AG10803 (cell line): Measurements from ENCODE around the gene SFXN3.

ENCODE experiments used
- DNase-seq: peaks from one replicate; pipeline ENCODE4 v3.0.0; 2010; ENCODE audit warnings: low read depth
- H3K4me3 ChIP-seq: 2 replicates; pipeline ENCODE4 v1.5.1; 2011; ENCODE audit warnings: mild to moderate bottlenecking, low read length, control low read depth
- CTCF ChIP-seq: conservative IDR thresholded peaks from 2 replicates; pipeline ENCODE4 v1.5.1; 2011; ENCODE audit warnings: mild to moderate bottlenecking, low read length, control low read depth, inconsistent platforms

SFXN3 gene

GRCh38 chr10:101027106-101027720, 3.8 kb upstream of the SFXN3 start:
- no peak for TF ChIP-seq CTCF
- no peak for DNase-seq

GRCh38 chr10:101028446-101029337, 2.3 kb upstream of the SFXN3 start:
- TF ChIP-seq CTCF: no peak
- H3K4me3 ChIP-seq: no peak overlapping the region

More at GRCh38 chr10:101027106-101027720, 3.8 kb upstream of the SFXN3 start:
- H3K4me3 ChIP-seq: no peak overlapping the region

GRCh38 chr10:101029520-101030295, 1.3 kb upstream of the SFXN3 start:
- no peak overlapping the region for H3K4me3 ChIP-seq
- DNase-seq: no peak
- peak; percentile 12; the same call in 1 of the 2 replicates for TF ChIP-seq CTCF

More at GRCh38 chr10:101028446-101029337, 2.3 kb upstream of the SFXN3 start:
- no peak for DNase-seq

- DNase-seq: no peak
- TF ChIP-seq CTCF: no peak
- peak overlapping the region; percentile 98 for H3K4me3 ChIP-seq
Measured at GRCh38 chr10:101030496-101031127, 422 bp upstream of the SFXN3 start.

GRCh38 chr10:101031796-101032636, 982 bp downstream of the SFXN3 start:
- no peak for TF ChIP-seq CTCF
- peak overlapping the region; percentile 98 for H3K4me3 ChIP-seq
- DNase-seq: peak; percentile 71

GRCh38 chr10:101032637-101033224, 1.7 kb downstream of the SFXN3 start:
- DNase-seq: peak; percentile 88

More at GRCh38 chr10:101032637-101033224, 1.7 kb downstream of the SFXN3 start:
- H3K4me3 ChIP-seq: peak overlapping the region; percentile 98
- TF ChIP-seq CTCF: no peak
